Type B pancreatic cell (in vitro differentiated cells): ENCODE measurements around the gene MYORG. TPM values are rescaled to one million over a fixed set of nuclear protein-coding genes. Genes with fewer than 3 reads are reported as not detected.

Source experiments
- DNase-seq: peaks from one replicate; pipeline ENCODE4 v3.0.0; 2021; ENCODE audit warnings: mixed read lengths; ENCODE audit not compliant: unreplicated experiment; ENCODE audit errors: extremely low spot score
- H3K27ac Mint-ChIP-seq: 2 replicates; pipeline ENCODE4 v1.8.0; 2021; ENCODE audit warnings: mild to moderate bottlenecking, mixed read lengths
- H3K27me3 Mint-ChIP-seq: 2 replicates; pipeline ENCODE4 v1.8.0; 2021; ENCODE audit warnings: mixed read lengths
- H3K36me3 Mint-ChIP-seq: 2 replicates; pipeline ENCODE4 v1.8.0; 2021; ENCODE audit warnings: mixed read lengths
- H3K4me1 Mint-ChIP-seq: one replicate; pipeline ENCODE4 v1.8.0; 2021; ENCODE audit warnings: mixed read lengths; ENCODE audit not compliant: unreplicated experiment
- H3K4me3 Mint-ChIP-seq: 2 replicates; pipeline ENCODE4 v1.8.0; 2021; ENCODE audit warnings: mild to moderate bottlenecking, mixed read lengths
- H3K9me3 Mint-ChIP-seq: 2 replicates; pipeline ENCODE4 v1.8.0; 2021; ENCODE audit warnings: mixed read lengths
- CTCF ChIP-seq: fragments of 200-600 bp; sonication (generic); conservative IDR thresholded peaks from 2 replicates; pipeline ENCODE4 v1.5.0; 2021; ENCODE audit warnings: antibody characterized with exemption, mild to moderate bottlenecking
- total RNA-seq: library from RNA; stranded (reverse); gene quantifications from 2 replicates; pipeline ENCODE4 v1.2.1, GENCODE V29; 2021; ENCODE audit warnings: low replicate concordance

MYORG gene
- total RNA-seq, 1 donor from 2014 or later, result 11.6 TPM

- no peaks in the 10 kb centered on the region for H3K9me3 Mint-ChIP-seq
- no peak for DNase-seq
- H3K4me1 Mint-ChIP-seq, result peaks cover 13% of the 10 kb centered on the region
- H3K36me3 Mint-ChIP-seq, result no peaks in the 10 kb centered on the region
- H3K27ac Mint-ChIP-seq, result no peak overlapping the region
- no peak overlapping the region for H3K4me3 Mint-ChIP-seq
- no peaks in the 10 kb centered on the region for H3K27me3 Mint-ChIP-seq
- no peak for TF ChIP-seq CTCF
Measured at GRCh38 chr9:34333836-34334235, 42.9 kb downstream of the MYORG start.

GRCh38 chr9:34332076-34332964 lies 44.4 kb downstream of the MYORG start:
- Mint-ChIP-seq H3K4me3 (peak overlapping the region; percentile 76), H3K9me3 (no peaks in the 10 kb centered on the region), H3K4me1 (peaks cover 15% of the 10 kb centered on the region), H3K27me3 (no peaks in the 10 kb centered on the region), H3K36me3 (no peaks in the 10 kb centered on the region), H3K27ac (peak overlapping the region; percentile 66)
- TF ChIP-seq CTCF, result peak; percentile 76
- no peak for DNase-seq

GRCh38 chr9:34331196-34331595 lies 45.5 kb downstream of the MYORG start:
- peak overlapping the region; percentile 56 for H3K4me3 Mint-ChIP-seq
- H3K36me3 Mint-ChIP-seq, result no peaks in the 10 kb centered on the region
- no peak overlapping the region for H3K27ac Mint-ChIP-seq
- no peaks in the 10 kb centered on the region for H3K9me3 Mint-ChIP-seq
- DNase-seq, result no peak
- peaks cover 22% of the 10 kb centered on the region for H3K4me1 Mint-ChIP-seq
- no peak for TF ChIP-seq CTCF
- no peaks in the 10 kb centered on the region for H3K27me3 Mint-ChIP-seq

GRCh38 chr9:34328987-34329832 lies 47.5 kb downstream of the MYORG start, which contains the start of the genes KIF24 and NUDT2:
TSS of gene KIF24 (minus strand) at chr9:34329268. CDS start at chr9:34311346, 17,922 bp downstream.
TSS of gene NUDT2 (plus strand) at chr9:34329569. CDS start at chr9:34339040, 9,471 bp downstream.
- no peak for TF ChIP-seq CTCF
- Mint-ChIP-seq H3K27ac (peak within 1 kb of the TSS; percentile 96), H3K9me3 (no peaks in the 10 kb centered on the region), H3K27me3 (no peaks in the 10 kb centered on the region), H3K4me3 (peak within 1 kb of the TSS; percentile 98), H3K4me1 (peaks cover 27% of the 10 kb centered on the region), H3K36me3 (no peaks in the 10 kb centered on the region)
- peak; percentile 96 for DNase-seq

- H3K27ac Mint-ChIP-seq, result peak overlapping the region; percentile 96
- peaks cover 29% of the 10 kb centered on the region for H3K4me1 Mint-ChIP-seq
- H3K36me3 Mint-ChIP-seq, result no peaks in the 10 kb centered on the region
- peak overlapping the region; percentile 98 for H3K4me3 Mint-ChIP-seq
- H3K9me3 Mint-ChIP-seq, result no peaks in the 10 kb centered on the region
- TF ChIP-seq CTCF, result no peak
- DNase-seq, result no peak
- no peaks in the 10 kb centered on the region for H3K27me3 Mint-ChIP-seq
Measured at GRCh38 chr9:34328500-34328986, 48.2 kb downstream of the MYORG start.
